HS-27A (cell line): ENCODE measurements around the gene HOXA5.

Experiments
- DNase-seq: peaks from one replicate; pipeline ENCODE4 v3.0.0-alpha.2; 2012; ENCODE audit warnings: low read depth, missing footprints

Gene HOXA5

DNA sequence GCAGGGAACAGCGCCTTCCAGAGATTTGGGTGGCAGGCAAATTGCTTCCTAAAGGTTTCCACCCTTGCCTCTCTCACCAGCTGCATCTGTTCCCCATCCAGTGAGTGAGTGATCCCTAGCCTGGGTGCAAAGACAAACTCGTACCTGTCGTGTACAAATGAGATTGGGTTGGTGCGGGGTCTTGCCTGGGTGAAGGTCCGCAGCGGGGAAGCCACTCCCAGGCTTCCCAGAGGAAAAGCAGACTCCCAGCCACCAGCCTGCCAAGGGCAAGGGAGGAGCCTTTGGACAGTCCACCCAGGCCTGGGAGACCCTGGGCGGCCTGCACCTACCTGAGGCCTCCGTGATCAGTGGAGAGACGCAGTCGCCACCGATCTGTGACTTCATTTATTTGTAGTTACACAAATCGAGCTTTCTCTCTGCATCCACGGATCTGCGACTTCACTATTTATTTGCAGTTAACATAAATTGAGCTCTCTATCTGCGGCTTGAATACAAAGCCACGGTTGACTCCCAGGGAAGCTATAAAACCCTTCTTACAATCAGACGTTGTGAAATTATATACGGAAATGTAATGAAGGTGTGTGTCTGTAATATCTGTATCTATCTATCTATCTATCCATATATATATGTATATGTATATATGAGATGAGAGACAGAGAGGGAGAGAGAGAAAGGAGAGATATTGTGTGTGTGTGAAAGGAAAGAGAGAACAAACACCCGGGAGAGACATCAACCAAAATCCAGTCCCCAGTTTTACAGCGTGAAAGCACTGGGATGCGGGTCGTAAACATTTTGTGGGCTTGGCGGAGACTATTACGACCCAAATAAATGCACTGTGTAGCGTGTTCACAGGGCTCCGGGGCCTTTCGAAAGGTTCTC is 16.0 kb upstream of the HOXA5 start:
- DNase-seq: no peak

DNA sequence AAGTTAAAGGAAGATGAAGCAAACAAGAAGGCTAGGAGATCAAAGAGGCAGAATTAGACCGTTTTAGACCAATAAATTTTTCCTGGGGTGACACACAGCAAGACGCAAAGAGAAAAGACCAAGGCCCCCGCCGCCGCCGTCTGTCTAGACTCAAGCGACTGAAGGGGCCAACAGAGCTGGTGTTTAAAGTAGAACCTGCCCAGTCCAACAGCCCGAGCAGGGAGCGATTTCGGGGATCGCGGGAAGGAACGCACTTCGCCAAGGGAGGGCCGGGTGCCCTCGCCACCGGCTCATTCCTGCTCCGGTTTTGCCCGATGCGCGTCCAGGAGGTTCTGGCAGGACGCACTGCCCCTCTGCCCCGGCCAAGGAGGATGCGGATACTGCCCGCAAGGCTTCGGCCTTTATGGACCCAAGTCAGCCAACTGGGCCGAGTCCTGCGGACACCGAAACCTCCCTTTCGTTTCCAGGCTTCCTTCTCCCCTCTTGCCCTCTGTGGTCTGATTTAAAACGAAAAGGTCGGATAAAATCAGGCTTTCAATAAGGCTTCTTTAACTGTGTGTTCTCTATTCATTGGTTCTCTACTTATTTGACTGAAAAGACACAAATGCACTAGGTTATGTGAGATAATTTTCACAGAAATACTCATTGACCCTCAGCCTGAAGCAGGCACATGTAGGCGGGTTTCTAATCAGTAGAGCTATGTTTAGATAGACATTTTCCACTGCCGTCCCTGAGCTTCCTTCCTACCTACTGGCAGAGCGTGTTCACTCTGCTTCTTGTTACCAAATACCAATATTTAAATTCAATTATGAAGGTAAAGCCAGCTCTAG is 15.2 kb upstream of the HOXA5 start:
- DNase-seq: no peak

DNA sequence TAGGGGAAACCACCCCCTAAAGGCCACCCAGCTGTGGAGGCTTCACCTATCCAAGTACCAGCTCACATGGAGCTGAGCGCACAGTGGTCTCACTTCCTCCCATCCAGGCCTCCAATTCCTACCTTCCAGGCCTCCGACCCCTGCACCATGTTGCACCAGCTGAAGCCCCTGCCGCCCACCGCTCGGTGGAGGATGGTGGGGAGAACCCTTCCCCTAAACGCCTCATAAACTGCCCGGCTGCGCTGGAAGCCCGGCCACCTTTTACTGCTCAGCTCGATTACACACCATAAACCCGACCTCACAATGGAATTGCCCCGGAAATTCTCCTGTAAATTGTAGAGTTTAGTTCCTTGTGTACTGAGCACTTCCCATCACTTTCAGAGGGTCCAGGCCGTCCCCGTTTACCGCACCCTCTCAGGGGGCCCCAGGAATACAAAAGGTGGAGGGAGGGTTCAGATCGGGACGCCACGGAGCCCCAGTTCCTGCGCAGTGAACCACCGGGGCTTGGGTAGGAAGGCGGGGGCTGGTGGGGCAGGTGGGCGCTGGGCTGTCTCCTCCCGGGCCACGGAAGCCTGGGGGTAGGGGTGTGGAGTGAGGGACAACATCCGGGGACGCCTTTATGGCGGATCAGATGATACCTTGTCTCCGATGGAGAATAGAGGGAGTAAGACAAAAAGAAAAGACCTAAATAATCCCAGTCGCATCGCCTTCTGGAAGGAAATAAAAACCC is 14.4 kb upstream of the HOXA5 start:
- no peak for DNase-seq

DNA sequence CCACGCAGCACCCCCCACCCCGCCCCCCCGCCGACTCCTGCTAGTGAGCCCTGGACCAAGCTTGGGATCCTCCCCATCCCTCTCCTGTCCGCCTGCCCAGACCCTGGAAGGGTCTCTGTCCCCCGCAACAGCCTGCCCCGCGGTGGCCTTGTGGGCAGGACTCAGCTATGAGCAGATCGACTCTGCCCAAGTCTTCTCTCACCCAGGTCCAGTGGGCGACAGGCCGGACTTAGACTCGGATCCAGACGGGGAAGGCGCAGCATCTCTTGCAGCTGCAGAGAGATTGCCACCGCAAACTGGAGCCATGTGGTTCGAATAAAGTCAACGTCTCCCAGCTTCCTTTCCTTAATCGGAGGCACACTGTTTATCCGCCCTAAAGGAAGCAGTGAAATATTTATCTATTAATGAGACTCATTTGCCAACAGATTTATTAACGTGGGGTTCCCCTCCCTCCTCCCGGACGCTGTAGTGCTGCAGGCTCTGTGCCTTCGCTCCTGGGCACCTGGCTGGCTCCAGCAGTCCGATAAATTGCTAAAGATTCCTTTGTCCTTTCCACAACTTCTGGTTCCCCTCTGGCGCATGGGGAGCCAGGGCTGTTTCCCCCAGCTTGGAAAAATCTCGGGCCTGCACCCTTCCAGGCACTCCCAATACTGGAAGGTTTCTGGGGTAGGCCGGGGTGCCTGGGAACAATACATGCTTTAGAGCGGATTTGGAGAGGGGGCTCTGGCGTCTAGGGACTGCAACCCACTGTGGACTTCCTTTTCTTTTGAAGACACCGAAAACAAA is 13.6 kb upstream of the HOXA5 start:
- DNase-seq: no peak

DNA sequence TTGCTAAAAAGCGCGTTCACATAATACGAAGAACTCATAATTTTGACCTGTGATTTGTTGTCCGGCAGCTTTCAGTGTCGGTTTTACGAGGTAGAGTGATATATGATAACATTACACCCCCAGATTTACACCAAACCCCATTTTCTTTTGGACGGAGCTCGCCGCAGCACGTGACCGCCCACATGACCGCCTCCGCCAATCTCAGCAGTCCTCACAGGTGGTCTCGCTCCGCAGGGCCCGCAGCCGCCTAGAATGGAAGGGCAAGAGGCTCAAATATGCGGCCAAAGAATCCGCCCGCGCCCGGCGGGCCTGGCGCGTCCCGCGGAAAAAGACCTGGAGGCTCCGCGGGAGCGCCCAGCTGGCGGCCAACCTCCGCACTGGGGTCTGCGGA is 13.0 kb upstream of the HOXA5 start, which contains the start of gene HOXA7:
Gene HOXA7, minus strand, starts transcription at position 168 of the 391 bp plus-strand sequence. Its CDS starts 130 bp downstream, at position 38.
- no peak for DNase-seq

DNA sequence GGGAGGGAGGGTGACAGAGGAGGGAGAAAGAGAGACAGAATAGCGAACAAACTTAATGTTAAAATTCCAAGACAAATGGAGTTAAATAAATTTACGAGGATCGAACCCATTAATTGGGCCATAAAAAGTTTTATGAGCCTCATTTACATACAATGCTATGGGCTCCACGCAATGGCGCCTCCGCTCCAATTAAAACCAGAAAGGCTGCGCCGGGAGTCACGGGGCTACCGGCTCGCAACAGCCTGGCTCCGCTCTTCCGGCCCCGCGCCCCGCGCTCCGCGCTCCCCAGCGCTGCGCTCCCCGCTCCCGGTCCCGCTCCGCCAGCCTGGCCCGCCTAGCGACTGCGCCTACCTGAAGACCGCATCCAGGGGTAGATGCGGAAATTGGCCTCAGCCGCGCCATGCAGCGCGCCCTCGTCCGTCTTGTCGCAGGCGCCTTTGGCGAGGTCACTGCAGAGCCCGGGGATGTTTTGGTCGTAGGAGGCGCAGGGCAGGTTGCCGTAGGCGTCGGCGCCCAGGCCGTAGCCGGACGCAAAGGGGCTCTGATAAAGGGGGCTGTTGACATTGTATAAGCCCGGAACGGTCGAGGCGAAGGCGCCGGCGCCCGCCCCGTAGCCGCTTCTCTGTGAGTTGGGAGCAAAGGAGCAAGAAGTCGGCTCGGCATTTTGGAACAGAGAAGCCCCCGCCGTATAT is 12.5 kb upstream of the HOXA5 start:
- no peak for DNase-seq

DNA sequence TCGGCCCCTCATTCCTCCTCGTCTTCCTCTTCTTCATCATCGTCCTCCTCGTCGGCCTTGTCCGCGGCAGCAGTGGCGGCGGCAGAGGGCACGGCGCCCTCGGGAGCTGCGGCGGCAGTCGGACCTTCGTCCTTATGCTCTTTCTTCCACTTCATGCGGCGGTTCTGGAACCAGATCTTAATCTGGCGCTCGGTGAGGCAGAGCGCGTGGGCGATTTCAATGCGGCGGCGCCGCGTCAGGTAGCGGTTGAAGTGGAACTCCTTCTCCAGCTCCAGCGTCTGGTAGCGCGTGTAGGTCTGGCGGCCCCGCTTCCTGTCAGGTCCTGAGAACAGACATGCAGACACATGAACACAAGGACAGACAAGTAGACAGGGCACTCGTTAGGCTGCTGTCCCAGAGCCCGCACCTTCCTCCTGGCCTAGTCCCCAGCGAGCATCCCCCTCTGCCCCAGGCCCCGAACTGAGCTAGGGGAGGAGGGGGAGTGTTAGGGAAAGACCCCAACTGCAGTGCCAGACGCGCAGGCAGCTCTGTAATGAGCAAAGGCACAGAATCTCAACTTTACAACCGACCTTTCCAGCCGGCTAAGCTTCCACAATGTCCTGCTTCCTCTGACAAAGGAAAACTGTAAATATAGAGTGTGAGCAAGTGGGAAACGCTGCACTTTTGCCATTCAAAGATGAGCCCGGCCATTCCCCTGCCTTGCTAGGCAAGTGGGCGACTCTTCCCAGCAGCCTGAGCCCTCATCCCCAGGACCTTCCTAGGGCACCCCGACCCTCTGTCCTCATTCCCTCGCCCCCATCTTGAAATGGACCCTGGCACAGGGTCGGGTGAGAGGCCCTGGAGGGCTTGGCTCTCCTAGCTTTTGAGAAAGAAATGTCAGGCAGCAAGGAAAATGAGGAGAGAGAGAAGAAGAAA is 11.7 kb upstream of the HOXA5 start:
- no peak for DNase-seq

DNA sequence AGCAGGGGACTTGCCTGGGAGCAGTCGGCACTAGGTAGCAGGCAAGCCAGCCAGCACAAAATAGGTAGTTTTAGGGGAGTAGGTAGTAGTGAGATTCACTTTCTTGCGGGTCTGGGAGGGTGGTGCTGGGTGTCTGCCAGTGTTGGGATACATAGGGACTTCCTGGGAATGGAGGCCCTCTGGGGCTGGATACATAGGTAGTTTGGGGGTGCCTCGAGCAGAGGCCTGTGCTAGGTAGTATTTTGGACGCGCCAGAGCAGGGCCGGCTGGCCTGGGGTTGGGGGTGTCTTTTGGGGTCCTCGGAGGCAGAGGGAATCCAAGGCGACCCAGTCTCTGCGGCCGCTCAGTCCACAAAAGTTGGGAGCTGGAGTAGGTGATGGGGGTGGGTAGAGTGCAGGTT is 10.9 kb upstream of the HOXA5 start:
- DNase-seq: no peak

DNA sequence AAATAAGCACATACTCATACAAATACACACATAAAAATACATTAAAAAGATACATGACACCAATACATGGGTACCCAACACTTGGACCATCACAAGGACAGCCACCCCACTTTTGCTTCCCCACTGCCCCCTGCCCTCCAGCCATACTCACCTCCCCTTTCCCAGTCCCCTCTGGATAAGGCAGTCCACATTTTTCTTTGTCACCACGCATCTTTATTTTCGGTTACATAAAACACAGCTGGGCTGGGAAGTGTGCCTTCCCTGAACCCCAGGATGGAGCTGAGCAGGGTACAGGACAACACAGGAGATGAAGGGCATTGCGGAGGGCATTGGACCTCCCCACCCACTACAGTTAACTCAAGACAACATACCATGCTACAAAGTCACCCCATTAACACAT is 10.0 kb upstream of the HOXA5 start:
- DNase-seq: no peak

DNA sequence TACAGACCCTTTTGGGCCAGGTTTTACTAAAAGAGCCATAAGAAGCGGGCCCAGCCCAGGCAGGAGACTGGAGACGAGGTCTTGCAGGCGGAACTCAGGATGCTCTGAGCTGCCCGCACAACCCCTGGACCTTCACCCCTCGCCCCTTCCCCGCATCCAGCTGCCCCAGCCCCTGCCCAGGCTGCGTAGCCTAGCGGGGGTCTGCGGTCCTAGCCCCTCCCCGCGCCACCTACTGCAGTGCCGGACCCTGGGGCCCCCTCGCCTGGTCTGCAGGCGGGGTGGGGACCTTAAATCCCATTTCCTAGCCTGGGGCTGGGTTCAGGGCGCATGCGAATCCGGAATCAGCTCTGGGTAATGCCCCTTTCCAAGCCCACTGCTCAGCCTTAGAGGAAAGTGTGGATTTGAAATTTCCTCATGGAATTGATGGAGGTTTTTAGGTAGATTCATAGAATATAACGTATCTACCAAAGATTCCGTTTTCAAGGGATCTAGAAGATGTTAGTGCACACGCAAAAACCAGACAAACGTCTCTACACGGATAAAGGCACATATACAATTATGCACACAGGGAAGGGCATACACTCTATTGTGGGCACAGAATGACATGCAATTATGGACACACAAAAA is 9.4 kb upstream of the HOXA5 start:
- no peak for DNase-seq

DNA sequence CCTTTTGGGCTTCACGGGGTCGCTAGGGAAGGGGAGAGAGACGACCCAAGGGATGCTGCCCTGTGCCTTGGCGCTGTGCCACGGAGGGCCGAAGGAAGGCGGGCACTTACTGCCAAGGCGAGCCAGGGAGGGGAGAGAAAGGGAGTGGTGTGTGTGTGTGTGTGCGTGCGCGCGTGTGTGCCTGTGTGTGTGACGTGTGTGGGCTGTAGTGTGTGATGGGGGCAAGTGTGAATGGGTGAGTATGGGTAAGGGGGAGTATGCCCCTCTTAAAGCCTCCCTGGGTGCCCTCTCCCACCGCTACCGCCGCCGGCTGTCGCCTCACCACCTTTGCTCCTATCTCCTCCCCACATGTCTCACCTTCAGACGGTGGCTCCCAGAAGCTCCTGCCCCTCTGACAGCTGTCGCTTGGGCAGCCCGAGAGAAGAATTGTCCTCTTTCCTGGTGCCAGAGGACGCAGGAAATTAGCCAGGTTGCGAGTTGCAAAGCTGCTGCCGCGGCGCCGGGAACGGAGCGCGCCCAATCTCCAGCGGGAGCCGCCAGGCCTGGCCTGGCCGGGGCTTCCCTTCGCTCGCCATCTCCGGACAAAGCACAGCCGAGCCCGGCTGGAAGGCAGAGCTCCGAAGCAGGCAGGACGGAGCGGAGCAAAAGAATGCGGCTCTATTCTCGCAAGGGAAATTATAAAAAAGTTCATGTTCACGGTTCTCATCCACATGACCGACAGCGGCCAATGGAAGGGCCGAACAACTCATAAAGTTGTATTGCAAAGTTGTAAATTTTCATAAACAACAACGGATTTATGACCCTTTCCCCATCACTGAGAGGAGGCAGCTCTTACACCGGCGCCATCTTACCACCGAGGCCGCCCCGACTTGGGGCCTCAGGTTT is 8.7 kb upstream of the HOXA5 start, which contains the start of gene HOXA3:
Gene HOXA3, minus strand, starts transcription at position 653 of the 885 bp plus-strand sequence. CDS start 41,943 bp downstream, outside the sequence.
- DNase-seq: no peak

DNA sequence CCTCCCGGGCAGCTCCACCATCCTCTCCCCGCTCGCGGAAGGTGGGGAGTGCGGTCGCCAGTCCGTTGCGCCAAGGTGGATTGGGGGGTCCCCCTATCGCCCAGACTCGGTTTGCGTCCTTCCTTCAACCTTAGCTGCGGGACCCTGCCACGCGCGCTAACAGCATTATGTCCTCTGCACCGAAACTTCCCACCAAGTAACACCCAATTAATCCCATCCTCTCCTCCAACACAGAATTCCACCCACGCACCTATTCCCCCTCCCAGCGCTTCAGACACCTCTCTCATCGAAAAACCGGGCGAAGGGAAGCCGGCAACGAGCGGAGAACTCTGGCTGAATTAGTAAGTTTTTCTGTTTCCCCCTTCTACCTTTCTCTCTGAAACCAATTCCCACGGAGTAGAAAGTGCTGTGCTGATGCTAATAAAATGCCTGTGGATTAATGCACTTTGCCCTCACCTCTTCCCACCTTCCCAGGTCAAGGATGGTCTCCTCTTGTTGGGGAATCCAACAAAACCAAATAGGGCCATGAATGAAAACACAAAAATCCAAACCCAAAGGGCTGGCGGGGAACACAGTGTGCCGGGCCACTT is 8.0 kb upstream of the HOXA5 start:
- DNase-seq: no peak

DNA sequence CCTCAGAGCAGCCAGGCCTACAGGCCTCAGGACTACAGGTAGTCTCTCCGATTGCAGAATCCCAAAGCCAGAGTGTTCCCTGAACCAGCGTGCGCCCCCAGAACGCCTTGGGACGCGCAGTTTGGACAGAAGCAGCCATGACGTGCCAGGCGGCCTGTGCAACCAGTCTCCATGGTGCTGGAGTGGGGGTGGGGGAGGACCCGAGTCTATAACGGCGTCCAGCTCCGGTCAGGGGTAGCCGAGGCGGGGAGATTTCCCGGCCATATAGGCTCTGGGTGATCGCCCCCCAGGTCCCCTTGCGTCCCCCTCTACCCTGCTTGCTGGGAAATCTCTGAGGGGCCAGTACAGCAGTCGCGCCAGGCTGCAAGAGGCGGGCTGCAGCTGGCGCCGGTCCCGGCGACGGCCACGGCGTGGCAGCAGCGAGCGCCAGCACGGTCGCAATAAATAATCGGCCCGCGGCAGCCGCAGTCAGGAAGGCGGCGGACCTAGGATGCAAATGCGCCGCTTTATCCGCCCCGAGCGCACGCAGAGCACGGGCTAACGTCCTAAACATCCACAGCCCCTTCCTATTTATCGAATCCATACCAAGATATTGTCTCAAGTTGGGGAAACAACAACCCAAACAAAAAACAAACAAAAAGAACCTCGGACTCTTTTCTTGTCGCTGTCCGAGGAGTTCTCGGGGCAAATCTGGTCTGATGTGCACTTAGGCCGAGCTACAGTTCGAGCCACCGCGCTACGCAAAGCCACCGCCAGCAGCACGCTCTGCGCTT is 7.3 kb upstream of the HOXA5 start:
- DNase-seq: no peak

DNA sequence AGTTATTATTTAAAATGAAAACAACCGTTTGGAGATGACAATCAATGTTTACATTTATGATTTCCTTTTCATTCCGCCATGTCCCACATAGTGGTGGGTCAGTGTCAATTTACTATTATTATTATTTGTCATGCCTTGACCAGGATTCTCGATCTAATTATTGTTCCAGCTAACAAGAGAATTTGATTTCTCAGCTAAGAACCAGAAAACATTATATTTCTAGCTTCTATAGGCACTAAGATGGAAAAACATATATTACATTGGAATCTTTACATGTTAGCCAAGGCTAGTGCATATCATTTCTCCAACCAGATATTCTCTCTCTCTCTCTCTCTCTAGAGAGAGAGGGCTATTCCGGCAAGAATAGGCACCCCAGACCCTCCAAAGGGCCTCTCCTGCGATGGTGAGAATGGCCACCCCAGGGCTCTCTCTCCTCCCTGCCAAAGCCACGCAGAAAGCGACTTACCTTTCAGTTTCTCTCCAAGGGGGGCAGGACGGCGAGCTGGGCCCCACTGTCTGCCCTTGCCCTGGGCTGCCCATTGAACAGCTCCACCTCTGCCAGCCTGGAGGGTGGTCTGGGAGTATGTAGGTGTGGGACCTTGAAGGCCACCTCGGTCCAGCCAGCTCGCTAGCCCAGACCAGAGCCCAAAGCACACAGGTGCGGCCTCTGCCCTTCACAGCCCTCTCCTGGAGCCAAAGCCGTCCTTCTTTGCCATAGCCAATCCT is 6.5 kb upstream of the HOXA5 start:
- no peak for DNase-seq

DNA sequence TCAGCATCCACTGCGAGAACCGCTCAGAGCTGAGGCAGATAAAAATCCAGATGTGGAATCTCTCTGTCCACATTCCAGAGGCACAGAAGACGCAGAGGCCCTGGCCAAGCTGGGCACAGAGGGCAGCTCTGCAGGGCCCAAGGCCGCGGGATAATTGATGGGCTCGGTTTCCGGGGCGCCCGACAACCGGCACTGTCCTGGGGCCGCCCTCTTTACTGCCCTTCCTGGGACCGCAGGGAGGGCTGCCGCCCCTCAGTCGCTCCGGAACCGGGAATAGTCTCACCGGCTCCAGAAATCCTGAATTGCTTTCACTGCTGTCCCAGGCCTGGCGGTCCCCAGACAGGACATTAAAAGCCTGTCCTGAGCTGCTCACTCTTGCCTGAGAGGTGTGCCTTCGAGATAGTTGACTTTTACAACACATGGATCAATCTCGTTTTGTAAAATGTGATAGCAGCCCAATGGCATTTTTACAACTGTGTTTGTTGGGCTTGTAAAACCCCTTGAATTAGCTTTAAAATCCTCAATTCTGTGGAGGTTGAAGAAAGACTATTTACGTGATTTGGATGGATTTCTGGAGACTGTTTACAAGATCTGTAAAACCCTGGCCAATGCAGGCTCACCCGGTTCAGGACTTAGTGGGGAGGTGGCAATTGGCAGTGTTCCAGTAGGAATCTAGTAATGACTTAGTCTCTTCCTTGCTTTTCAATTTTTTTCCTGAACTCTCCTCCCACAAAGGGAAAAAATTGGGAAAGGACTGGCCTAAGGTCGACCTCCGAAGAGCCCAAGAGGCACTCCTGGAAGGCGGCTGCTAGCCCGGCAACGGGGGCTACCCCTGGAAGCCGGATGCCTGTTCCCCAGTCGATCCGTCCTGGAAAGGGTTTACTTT is 5.5 kb upstream of the HOXA5 start:
- no peak for DNase-seq
